ENCODE measurements around the gene ZNF280A. TPM values are rescaled to one million over a fixed set of nuclear protein-coding genes. Genes with fewer than 3 reads are reported as not detected.
A peak's percentile ranks its signal among the peaks of the same experiment; 100 is the strongest.

ZNF280A gene
- total and polyA plus RNA-seq, 9 of the 15 experiments (the other 6 are each of a cell fraction or from before 2014, with no cell fraction given) = 19.0 to 40.8 (median 28.6) TPM

- TF ChIP-seq MGA (IDR thresholded peaks at IDR 0.05) = no peak
- TF ChIP-seq L3MBTL2 (IDR thresholded peaks at IDR 0.05) = no peak
- no peak for TF ChIP-seq ZNF696 (CRISPR knock-in tag; conservative IDR thresholded peaks at IDR 0.05)
- no peak for TF ChIP-seq EZH2 (IDR thresholded peaks at IDR 0.05; ENCODE audit: borderline replicate concordance, low read depth, low read length)
- no peak for TF ChIP-seq ILF3 (IDR thresholded peaks at IDR 0.05; ENCODE audit: borderline replicate concordance)
- TF ChIP-seq PML (IDR thresholded peaks at IDR 0.05; ENCODE audit: low read length) = no peak
- TF ChIP-seq, protein P1, sequence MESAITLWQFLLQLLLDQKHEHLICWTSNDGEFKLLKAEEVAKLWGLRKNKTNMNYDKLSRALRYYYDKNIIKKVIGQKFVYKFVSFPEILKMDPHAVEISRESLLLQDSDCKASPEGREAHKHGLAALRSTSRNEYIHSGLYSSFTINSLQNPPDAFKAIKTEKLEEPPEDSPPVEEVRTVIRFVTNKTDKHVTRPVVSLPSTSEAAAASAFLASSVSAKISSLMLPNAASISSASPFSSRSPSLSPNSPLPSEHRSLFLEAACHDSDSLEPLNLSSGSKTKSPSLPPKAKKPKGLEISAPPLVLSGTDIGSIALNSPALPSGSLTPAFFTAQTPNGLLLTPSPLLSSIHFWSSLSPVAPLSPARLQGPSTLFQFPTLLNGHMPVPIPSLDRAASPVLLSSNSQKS (CRISPR knock-in tag; IDR thresholded peaks at IDR 0.05) = no peak
- TF ChIP-seq, protein P2, sequence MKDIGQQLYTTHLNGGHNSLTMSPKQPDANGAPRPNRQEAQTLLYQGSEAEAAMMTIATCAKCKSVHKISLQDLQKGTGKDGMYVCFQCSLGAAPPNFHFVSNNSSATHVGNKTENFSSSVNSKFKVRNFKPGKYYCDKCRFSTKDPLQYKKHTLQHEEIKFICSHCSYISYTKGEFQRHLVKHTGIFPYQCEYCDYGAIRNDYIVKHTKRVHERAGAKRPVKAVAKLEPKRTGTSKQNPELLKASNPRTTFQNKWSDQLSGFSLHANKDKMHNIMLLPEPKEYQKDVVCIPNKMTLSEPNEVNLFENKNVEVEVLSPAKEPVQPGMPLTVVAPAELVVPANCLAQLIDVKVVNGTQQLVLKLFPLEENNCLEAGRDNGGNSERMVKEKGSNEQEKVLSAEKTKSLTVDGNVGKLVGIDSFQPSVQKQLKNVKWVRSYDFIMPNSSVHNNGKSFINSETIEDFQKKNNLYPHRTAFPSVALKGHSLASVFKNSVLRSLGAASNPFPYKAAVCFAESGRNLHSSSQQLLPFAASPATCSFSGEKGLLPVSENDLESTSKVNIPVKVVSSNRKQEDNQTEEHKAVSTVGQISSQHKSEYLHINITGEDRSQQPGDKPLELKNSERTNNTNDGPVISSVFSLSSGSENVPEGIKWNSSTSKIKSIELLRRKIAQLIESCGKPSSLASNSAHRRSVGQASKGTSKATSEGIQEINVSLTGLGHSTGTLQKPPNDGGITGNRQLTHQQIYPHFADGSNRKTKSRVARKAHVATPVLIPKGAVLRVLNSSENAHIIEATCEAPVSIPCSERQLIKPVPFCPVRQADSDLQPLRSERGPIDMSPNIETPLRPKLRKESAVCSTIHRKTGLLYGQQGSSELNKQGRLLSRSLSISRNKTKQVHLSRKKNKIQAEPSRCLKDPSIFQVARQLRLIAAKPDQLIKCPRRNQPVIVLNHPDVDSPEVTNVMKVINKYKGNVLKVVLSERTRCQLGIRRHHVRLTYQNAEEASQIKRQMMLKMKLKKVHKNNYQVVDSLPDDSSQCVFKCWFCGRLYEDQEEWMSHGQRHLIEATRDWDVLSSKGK (CRISPR knock-in tag; IDR thresholded peaks at IDR 0.05) = 0 out of 2 replicates have a peak, but pooled peaks have one; percentile 60
- no peak for TF ChIP-seq TEAD4 (IDR thresholded peaks at IDR 0.05; ENCODE audit: low read length)
- TF ChIP-seq TEAD4 (CRISPR knock-in tag; IDR thresholded peaks at IDR 0.05; ENCODE audit: borderline replicate concordance) = 0 out of 2 replicates have a peak, but pooled peaks have one; percentile 29
- TF ChIP-seq FOXJ2 (tag; IDR thresholded peaks at IDR 0.05) = no peak
These were observed 54.3 kb downstream of the ZNF280A start (continued) for GRCh38 chr22:22465782-22466181.

Measured in K562 (cell line).